HG03095 (cell line): ENCODE measurements around the gene ITGA11.

Source experiments
- ATAC-seq: cut with Tn5 transposase; IDR thresholded peaks from one replicate; pipeline ENCODE4 v1.9.1; 2021; ENCODE audit warnings: moderate library complexity; ENCODE audit not compliant: unreplicated experiment

ITGA11 gene

GRCh38 chr15:68316061-68316804, 115.7 kb downstream of the ITGA11 start:
- ATAC-seq, result no peak

DNA sequence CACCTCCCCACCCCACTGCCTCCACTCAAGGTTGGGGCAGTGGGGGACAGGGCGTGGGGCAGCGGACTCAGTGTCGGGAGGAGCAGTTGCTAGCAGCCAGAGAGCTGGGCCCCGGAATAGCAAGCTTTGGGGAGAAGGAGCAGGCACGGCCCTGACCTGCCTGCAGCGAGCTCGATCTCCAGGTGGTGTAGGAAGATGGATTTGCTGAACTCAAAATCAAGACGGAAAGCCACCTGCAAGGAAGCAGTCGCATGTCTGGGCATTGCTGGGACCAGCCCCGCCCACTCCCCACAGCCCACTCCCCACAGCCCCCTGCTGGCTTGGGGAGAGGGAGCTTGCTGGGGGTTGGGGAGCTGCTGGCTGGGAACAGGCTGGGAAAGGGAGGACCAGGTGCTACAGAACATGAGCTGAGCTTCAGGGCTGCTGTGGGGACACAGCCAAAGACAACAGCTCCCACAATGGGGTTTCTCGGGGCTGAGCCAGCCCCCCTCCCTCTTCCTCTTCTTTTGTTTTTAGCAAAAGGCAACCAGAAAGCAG, 116.4 kb downstream of the ITGA11 start:
- ATAC-seq, result no peak

DNA sequence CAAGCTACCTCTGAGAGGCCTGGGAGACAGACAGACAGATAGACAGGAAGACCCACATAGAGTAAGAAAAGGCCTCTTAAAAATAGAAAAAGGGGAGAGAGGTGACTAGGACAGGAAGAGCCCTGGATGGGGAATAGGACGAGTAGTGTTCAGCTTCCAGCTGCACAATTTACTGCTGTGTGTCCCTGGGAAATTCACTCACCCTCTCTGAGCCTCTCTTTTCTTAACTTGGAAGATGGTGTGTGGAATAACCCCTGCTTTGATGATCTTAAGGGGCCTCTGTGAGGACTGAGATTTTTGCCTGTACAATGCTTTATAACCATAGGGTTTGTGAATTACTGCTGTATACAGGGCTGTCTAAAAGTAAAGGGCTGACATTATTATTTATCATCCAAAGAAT, 116.9 kb downstream of the ITGA11 start:
- ATAC-seq, result no peak

GRCh38 chr15:68314563-68314962, 117.4 kb downstream of the ITGA11 start:
- no peak for ATAC-seq

- no peak for ATAC-seq
These were observed 118.2 kb downstream of the ITGA11 start for GRCh38 chr15:68313501-68314410.

DNA sequence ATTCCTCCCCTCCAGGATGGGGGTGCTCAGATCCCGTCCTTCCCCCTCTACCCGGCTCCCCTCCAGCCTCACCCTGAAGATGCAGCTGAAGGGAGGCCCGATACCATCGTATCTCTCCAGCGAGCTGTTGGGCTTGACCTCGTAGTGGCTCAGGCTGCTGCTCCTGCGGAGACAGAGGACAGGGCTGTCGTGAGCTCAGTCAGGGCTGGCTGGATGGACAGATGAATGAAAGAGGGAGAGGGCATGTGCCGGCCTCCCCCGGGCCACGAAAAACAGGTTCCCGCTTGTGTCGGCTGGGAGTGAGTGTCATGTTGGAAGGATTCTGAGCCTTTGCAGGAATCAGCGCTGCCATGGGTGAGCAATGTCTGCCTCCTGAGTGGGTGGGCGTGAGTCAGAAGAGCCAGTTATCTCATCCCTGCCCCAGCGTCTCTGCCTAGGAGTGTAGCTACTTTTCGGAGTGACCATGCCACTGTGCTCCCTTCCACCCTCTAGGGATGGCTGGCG, 119.2 kb downstream of the ITGA11 start:
- no peak for ATAC-seq

GRCh38 chr15:68311859-68312557, 120.0 kb downstream of the ITGA11 start:
- no peak for ATAC-seq

- no peak for ATAC-seq
These were observed 120.5 kb downstream of the ITGA11 start for GRCh38 chr15:68311464-68311835.

DNA sequence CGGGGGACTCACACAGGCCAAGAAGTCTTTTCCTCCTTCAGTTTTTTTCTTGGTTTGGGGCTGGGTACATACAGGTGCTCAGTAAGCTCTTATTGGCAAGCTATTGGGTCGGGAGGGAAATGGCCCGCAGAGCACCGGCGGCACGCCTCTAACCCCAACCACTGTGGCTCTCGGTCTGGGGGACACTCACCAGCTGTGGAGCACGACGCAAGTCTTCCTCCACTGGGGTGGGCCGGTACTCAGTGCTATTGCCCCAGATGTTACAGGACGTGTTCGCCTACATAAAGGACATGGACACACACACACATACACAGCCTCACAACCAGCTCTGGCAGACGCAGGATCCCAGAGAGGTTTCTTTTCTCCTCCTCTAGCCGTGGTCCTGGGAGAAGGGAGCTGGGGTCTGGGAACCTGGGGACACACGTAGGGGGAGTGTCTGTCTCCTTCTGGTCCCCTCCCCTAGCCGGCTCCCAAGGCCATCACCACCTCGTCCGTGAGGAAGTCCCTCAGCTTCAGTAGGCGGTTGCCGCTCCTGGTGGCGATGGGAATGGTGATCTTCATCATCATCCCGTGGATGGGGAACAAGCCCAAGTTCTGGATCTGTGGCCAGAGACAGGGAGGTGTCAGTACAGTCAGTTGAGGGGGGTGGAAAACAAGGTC, 121.0 kb downstream of the ITGA11 start:
- no peak for ATAC-seq

DNA sequence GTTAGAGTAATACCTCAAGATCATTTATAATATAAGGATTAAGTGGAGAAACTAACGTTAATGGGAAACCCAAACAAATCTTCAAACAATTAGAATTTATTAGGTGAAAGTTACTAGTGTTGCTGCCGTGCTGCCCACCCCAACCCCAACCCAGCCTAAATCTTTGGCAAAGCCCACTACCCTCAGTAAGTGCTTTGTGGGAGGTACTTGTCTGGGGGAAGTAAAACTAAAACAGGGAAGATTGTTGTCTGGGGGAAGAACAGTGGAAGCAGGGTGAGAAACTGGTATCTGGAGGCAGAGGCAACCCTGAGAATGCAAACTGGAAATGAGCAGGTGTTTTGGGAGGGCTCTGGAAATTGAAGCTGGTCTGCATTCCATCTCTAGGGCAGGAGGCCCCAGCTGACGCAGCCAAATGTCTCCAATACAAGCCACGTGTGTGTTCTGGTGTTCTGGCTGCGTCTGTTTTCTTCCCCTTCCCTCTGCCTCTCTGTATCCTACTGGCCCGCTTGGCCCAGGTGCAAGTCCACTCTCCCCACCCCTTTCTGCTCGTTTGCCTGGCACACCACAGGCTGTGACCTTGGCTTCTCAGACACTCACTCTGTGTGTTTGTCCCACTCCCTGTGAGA, 121.7 kb downstream of the ITGA11 start:
- no peak for ATAC-seq

DNA sequence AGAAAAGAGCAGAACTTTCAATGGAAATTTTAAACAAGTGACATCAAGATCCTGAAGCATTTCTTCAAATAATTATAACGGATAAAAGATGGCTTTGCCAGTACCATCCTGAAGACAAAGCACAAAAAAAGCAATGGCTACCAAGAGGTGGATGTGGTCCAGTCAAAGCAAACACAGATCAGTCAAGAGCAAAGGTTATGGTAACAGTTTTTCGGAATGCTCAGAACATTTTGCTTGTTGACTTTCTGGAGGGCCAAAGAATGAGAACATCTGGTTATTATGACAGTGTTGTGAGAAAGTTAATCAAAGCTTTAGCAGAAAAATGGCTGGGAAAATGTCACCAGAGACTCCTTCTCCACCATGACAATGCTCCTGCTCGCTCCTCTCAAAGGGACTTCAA, 122.9 kb downstream of the ITGA11 start:
- ATAC-seq, result no peak

DNA sequence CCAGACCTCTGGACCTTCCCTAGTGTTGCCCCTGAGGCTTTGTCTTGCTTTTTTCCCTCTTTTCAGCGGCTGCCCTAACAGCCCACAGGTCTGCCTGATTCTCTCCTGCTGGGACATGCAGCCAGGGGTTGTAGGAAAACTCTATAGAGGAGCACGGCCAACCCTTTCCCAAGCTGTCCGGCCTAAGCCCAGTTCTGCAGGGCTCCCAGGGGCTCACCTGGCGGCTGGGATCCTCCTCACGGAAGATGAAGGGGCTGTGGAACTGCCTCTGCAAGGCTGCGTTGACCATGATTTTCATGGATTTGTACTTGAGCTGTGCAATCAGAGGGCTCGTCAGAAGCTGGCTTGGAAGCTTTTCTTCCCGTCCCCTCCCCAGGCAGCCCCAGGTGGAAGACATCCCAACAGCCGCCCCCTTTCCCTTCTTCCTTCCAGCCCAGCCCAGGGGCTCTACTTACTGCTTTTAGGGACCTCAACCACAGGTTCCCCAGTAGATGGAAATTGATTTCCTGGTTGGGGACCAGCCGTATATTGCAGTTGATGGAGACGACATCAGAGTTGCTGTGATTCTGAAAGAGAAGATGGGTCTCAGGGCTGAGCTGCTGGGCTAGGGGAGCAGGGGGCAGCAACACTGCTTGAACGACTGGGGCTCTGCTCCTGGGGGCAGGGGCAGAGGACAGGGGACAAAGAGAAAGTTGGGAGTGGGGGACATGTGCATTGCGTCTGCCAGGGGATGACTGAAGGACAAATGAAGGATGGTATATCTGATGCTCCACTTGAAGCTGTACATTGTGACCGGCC, 124.6 kb downstream of the ITGA11 start:
- no peak for ATAC-seq

DNA sequence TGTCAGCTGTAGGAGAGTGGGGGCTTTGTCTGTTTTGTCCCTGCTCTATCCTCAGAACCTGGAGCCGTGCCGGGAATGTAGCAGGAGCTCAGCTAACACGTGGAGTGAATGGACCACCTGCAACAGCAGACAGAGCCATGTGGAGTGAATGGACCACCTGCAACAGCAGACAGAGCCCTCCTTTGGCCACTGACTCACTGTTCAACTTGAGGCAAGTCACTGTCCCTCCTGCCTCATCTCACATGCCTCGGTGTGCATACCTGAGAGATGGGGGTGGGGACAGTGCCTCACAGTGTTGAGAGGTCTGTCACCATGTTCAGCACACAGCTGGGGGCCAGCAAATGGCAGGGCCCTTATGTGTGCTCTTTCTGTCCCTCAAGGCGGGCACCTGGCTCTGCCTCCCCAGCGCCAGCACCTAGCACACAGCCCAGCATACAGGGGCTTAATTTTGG, 126.5 kb downstream of the ITGA11 start:
- no peak for ATAC-seq

DNA sequence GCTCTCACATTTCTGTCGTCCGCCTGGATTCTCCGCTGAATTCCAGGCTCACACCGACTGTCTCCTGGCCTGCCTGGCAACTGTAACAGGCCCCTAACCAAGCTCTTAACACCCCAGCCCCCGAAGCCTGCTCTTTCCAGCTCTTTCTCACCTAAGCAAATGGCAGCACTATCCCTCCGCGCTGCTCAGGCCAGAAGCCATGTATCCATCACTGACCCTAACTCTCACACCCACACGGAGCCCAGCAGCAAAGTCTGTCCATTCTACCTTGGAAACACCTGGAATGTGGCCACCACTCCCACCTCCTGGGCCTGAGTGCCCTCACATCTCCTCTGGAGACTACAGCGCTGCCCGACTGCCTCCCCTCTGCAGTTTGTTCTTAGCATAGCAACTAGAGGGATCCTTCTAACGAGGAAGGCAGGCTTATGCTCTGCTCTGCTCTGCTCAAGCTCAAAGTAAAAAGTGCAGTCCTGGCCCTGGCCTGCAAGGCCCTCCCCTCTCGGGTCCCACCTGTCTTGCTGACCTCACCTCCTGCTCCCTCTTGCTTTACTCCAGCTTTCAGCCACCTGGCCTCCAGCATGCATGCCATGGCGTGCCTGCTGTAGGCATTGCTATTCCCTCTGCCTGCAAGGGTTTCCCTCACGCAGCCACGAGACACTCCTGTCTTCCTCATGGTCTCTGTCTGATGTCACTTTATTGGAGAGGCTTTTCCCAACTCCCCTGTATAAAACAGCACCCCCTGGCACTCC, 127.2 kb downstream of the ITGA11 start:
- no peak for ATAC-seq

- no peak for ATAC-seq
These were observed 128.2 kb downstream of the ITGA11 start for GRCh38 chr15:68303560-68304436.

GRCh38 chr15:68303134-68303533, 128.8 kb downstream of the ITGA11 start:
- no peak for ATAC-seq

DNA sequence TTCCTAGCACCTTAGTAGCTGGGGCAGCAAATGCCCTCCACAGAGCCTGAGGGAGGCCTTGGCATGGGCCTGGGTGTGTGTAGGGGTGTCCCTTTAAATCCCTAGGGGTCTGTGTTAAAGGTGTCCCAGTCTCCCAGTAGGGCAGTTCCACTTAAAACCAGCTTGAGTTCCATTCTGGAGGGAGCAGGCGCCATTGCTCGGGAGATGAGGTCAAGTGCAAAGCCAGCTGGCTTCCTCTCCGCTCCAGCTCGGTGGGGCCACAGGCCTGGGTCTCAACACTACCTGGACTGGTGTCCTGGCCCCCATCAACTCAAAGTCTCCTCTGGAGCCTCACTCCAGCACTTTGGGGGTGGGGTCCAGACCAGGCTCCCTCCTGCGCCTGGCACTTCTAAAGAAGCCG, 129.2 kb downstream of the ITGA11 start:
- no peak for ATAC-seq

DNA sequence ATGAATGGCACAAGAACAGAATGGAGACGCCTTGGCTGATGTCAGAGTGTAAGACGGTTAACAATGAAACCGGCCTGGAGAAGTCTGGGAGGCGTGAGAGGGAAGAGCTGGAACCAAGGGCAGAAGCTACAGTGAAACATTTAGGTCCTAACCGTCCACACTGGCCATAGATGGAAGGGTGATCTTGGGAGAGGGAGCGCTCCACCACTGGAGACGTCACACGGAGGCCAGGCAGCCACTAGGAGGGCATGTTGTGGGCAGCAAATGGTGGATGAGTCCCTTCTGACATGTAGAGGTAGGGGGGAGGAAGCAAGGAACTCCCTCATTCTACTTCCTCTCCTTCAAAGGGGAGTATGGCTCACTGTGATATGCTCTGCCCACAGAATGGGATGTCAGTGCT, 130.7 kb downstream of the ITGA11 start:
- no peak for ATAC-seq
